Transverse colon (tissue), 3 donors: ENCODE results near the gene RGL3.

ENCODE experiments used
- POLR2A ChIP-seq: fragments of 450-650 bp; IDR thresholded peaks from one replicate; pipeline ENCODE4 v1.6.1; 2016; ENCODE audit warnings: antibody characterized with exemption, mild to moderate bottlenecking, moderate library complexity
- TF ChIP-seq, protein P1 (sequence below), 5 experiments: fragments of 200-600 bp in 3 of 5; fragments of 450-650 bp in 2 of 5; sonication (generic) in 3 of 5; IDR thresholded peaks; 1 replicate in 2 of 5; 2 replicates in 3 of 5; pipeline ENCODE4 v1.5.1; 2016 to 2017; ENCODE audit warnings: antibody characterized with exemption in 5 of 5, inconsistent platforms in 3 of 5, mild to moderate bottlenecking in 2 of 5, moderate library complexity in 1 of 5

GRCh38 chr19:11457115-11457514 lies 38.0 kb upstream of the RGL3 start:
- TF ChIP-seq, protein P1, sequence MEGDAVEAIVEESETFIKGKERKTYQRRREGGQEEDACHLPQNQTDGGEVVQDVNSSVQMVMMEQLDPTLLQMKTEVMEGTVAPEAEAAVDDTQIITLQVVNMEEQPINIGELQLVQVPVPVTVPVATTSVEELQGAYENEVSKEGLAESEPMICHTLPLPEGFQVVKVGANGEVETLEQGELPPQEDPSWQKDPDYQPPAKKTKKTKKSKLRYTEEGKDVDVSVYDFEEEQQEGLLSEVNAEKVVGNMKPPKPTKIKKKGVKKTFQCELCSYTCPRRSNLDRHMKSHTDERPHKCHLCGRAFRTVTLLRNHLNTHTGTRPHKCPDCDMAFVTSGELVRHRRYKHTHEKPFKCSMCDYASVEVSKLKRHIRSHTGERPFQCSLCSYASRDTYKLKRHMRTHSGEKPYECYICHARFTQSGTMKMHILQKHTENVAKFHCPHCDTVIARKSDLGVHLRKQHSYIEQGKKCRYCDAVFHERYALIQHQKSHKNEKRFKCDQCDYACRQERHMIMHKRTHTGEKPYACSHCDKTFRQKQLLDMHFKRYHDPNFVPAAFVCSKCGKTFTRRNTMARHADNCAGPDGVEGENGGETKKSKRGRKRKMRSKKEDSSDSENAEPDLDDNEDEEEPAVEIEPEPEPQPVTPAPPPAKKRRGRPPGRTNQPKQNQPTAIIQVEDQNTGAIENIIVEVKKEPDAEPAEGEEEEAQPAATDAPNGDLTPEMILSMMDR (IDR thresholded peaks at IDR 0.05) = no peak
- TF ChIP-seq POLR2A = no peak
